ENCODE results near the gene ADAMTS15. TPM values are rescaled to one million over a fixed set of nuclear protein-coding genes. Genes with fewer than 3 reads are reported as not detected.

ADAMTS15 gene
- 45.6 TPM for total RNA-seq
- long read RNA-seq, partial matches to known transcripts, result 4 of 5 reads
- long read RNA-seq, other reads (novel, unspliced or antisense), result 1 of 5 reads

DNA sequence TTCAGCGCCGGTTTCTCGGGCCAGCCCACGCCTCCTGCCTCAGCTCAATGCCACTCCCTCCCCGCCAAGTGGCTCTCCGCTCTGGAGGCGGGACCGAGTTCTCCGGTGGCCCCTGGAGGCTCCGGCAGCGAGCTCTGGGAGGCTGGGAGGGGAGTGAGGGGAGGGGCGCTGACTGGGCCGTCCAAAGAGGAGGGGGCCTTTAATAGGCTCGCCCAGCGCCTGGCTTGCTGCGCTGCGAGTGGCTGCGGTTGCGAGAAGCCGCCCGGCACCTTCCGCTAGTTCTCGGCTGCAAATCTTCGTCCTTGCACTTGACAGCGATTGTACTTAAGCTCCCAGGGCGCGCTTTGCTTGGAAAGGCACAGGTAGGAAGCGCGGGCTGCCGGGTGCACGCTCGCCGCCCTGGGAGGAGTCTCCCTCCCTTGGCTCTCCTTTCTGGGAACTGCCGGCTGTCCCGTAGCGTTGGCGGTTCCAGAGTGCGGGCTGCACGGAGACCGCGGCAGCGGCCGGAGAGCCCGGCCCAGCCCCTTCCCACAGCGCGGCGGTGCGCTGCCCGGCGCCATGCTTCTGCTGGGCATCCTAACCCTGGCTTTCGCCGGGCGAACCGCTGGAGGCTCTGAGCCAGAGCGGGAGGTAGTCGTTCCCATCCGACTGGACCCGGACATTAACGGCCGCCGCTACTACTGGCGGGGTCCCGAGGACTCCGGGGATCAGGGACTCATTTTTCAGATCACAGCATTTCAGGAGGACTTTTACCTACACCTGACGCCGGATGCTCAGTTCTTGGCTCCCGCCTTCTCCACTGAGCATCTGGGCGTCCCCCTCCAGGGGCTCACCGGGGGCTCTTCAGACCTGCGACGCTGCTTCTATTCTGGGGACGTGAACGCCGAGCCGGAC, at the start of gene ADAMTS15:
ADAMTS15 (plus strand) TSS at position 230 of the 894 bp plus-strand sequence; CDS start at position 559, 329 bp downstream.
- peak; percentile 93 for DNase-seq (ENCODE audit: missing footprints)
- ATAC-seq, result peak; percentile 84
- intact Hi-C loops (cut with DNase I), result no loop called here

GRCh38 chr11:130399196-130399595, 49.2 kb upstream of the ADAMTS15 start:
- no peak for ATAC-seq
- intact Hi-C loops (cut with DNase I), result no loop called here

DNA sequence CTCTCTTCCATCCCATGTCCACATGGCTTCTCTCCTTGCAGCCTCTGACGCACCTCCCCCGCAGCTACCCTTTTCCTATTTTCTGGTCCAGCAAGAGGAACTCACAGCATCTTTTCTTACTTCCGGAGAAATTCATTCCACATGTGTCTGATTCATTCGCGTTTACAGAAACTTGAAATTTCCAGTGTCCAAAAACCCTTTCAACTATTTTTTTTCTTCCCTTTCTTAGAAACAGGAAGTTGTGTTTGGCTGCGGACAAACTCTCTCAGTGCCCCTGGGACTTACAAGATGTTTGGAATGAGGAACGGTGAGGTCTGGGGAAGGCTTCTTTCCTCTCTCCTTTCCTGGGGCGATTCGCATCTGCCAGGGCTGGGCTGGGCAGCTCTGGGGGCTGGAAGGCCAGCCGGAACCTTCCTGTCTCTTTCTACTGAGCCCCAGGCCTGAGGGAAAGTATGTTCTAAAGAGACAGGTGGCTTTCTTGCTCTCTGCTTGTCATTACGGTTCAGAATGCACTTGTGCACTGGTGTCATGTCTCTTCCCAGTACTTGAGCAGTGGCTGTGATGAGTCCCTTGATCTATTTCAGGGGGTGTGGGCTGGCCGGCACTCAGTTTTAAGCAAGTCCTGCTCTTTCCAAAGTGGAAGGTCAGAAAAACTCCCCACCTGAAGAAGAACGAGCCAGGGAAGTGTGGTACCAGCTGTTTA, 47.5 kb upstream of the ADAMTS15 start:
- ATAC-seq, result peak; percentile 50
- DNase-seq (ENCODE audit: missing footprints), result no peak
- intact Hi-C loops (cut with DNase I), result no loop called here

More at GRCh38 chr11:130399196-130399595, 49.2 kb upstream of the ADAMTS15 start:
- no peak for DNase-seq (ENCODE audit: missing footprints)

DNA sequence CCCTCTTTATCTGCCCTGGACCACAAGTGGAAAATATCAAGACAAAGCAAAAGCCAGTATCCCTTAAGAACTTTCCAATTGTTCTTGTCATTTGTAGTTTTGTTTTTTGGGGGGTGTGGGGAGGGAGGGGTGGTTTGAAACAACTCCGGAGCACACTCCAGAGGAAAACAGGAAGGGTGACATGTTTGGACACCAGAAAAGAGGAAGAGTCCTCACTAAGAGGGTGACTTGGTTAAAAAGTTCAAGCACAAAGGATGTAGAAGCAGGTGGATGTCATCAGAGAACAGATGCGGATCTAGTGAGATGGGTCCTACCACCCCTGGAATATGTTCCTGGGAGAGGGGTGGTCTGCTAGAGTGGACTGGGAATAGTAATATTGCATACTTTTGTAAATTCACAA, 45.9 kb upstream of the ADAMTS15 start:
- no peak for DNase-seq (ENCODE audit: missing footprints)
- no peak for ATAC-seq
- intact Hi-C loops (cut with DNase I), result no loop called here

DNA sequence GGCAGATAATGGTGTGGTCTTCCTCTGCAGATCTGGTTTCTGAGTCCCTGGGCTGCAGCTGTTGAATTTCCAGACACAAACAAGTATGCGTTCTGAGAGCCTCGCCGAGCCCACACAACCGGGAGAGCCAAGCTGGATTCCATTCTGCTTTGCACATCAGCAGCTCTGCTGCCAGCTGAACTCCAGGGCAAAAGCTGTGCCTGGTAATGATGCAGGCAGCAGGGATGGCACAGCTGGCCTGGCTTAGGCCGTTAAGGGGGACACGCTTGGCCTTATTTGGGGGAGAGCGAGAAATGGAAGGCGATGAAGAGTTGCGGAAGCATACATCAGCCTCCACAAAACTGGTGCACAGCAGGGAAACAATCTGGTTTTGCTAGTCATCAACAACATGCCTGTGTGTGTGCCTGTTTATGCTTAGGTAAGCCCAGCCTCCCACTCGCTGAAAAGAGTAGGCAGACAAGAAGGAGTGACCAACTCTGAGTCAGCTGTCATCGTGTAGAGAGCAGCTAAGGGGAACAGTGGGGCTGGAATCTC, 45.1 kb upstream of the ADAMTS15 start:
- DNase-seq (ENCODE audit: missing footprints) (no peak), ATAC-seq (peak; percentile 65)
- intact Hi-C loops (cut with DNase I), result no loop called here

- intact Hi-C loops (cut with DNase I), result no loop called here
- DNase-seq (ENCODE audit: missing footprints), result no peak
Measured at GRCh38 chr11:130403967-130404366, 44.5 kb upstream of the ADAMTS15 start.

DNA sequence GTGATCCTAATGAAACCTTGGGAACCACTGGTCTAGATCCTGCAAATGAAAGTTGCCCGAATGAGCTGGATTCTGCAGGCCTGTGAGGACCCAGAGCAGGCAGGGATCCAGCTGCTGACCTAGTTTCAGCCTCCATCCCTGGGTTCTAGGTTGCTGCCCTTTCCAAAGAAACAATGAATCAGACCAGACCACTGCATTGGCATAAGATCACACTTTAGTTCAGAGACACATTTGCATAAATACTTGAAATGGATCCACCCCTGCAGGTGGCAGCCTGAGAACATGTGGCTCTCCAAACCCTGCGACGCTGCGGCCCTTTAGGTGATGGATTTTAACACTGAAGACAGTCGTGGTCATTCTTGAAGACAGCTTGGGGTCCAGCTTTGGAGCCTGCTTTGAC, 43.7 kb upstream of the ADAMTS15 start:
- ATAC-seq (no peak), DNase-seq (ENCODE audit: missing footprints) (no peak)
- intact Hi-C loops (cut with DNase I), result no loop called here

More at GRCh38 chr11:130403967-130404366, 44.5 kb upstream of the ADAMTS15 start:
- ATAC-seq, result no peak

- ATAC-seq, result no peak
- no peak for DNase-seq (ENCODE audit: missing footprints)
- intact Hi-C loops (cut with DNase I), result no loop called here
Measured at GRCh38 chr11:130405428-130405827, 43.0 kb upstream of the ADAMTS15 start.

- ATAC-seq, result peak; percentile 45
- DNase-seq (ENCODE audit: missing footprints), result peak; percentile 65
- intact Hi-C loops (cut with DNase I), result no loop called here
Measured at GRCh38 chr11:130407978-130408377, 40.5 kb upstream of the ADAMTS15 start.

- DNase-seq (ENCODE audit: missing footprints), result peak; percentile 65
- ATAC-seq, result no peak
- intact Hi-C loops (cut with DNase I), result no loop called here
Measured at GRCh38 chr11:130408401-130408890, 40.0 kb upstream of the ADAMTS15 start.

DNA sequence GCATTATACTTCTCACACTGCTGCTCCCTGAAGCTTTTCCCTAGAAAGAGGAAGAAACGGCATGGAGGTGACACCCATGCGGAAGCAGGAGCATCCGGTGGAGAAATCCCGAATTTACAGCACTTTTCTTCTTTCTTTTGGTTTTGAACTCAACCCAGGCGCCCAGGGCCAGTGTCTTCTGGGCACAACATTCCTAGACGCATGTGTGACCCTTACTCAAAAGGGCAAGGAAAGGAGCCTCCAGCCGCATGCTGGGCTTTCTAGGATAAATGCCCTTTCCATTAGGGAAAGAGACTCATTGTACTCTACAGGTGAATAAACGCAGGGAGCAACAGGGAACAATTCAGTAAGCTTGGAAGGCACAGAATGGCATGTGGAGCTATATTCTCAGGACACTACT, 39.5 kb upstream of the ADAMTS15 start:
- intact Hi-C loops (cut with DNase I), result no loop called here
- DNase-seq (ENCODE audit: missing footprints), result peak; percentile 66
- ATAC-seq, result no peak

DNA sequence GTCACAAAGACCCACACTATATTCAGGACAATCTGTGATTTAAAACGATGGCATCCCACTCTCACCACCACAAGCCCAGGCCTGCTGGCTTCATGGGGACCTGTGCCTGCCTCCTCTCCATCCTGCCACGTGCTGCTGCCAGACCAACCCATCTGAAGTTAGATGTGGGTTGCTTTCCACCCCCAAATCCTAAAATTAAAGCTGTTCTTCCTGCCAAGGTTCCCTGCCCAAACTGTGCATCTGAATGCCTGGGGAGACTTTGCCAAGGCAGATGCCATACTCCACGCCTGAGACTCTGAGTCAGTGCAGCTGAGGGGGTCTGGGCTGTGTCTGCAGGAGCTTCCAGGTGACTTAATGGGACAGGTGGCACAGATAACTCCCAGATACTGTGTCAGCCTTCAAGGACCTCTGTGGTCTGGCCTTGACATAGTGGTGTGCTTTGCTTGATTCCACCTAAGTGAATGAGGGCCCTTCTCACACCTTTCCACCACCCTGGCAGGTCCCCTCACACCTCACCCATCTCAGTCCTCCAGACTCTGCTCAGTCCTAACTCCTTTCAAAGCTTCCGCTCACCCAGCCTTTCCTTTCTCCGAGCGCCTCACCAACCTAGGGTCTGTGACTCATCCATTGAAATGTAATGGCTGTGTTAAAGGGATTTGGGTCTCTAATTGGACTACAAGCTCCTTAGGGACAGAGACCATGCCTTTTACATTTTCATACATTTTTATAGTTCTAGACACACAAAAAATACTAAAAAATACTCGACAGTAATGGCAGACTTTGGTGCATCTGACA, 38.7 kb upstream of the ADAMTS15 start:
- intact Hi-C loops (cut with DNase I), result no loop called here
- ATAC-seq (no peak), DNase-seq (ENCODE audit: missing footprints) (no peak)

- intact Hi-C loops (cut with DNase I), result no loop called here
- ATAC-seq (no peak), DNase-seq (ENCODE audit: missing footprints) (peak; percentile 26)
Measured at GRCh38 chr11:130411223-130411622, 37.2 kb upstream of the ADAMTS15 start.

DNA sequence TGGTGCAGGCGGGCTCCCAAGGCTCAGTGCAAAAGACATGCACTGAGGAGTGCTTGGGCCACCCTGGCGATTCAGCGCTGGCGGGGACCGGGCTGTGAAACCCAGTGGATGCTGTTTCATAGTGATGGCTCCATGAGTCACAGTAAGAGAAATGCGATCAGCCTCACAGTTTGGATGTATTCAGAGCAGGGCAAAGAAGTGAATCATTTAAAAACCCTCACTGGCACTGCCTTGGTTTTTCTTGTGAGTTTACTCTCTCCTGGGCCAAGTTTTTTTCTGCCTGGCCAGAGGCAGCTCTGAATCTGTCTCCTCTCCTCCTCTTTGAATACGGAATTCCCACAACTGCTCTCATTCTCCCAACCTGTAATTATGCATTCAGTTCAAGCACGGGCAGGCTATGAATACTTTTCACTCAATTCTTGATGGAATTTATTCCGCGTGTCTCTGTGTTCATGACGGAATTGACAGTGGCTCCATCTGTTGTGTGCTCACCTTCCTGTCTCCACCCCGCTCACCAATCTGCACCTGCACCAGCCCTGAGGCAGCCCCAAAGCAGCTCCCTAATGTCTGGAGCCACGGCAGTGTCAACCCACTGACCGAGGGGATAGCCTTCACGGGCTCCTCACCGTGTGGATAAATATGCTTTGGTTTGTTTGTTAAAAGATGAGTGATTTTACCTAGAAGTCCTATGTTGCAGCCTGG, 34.9 kb upstream of the ADAMTS15 start:
- intact Hi-C loops (cut with DNase I), result no loop called here
- no peak for ATAC-seq
- DNase-seq (ENCODE audit: missing footprints), result peak; percentile 65

- intact Hi-C loops (cut with DNase I), result no loop called here
- no peak for ATAC-seq
- DNase-seq (ENCODE audit: missing footprints), result no peak
Measured at GRCh38 chr11:130414107-130415080, 34.1 kb upstream of the ADAMTS15 start.

GRCh38 chr11:130415731-130416529, 32.5 kb upstream of the ADAMTS15 start:
- DNase-seq (ENCODE audit: missing footprints) (peak; percentile 68), ATAC-seq (no peak)
- intact Hi-C loops (cut with DNase I), result no loop called here

Measured in Right ventricle myocardium inferior (tissue), 1 donor.